ENCODE data around the gene RIMS1. TPM values are rescaled to one million over a fixed set of nuclear protein-coding genes. Genes with fewer than 3 reads are reported as not detected.

The RIMS1 gene
- total RNA-seq, 1 experiment from 2014 or later, result 1.1 TPM

- no peak for TF ChIP-seq TCF7 (CRISPR knock-in tag; IDR thresholded peaks at IDR 0.05; ENCODE audit: low read depth)
- no peak for TF ChIP-seq KAT7 (CRISPR knock-in tag; IDR thresholded peaks at IDR 0.05; ENCODE audit: borderline replicate concordance)
- TF ChIP-seq USF1 (CRISPR knock-in tag; IDR thresholded peaks at IDR 0.05), result no peak
- TF ChIP-seq NFATC4 (CRISPR knock-in tag; IDR thresholded peaks at IDR 0.05), result no peak
- no peak for TF ChIP-seq TEAD4 (CRISPR knock-in tag; IDR thresholded peaks at IDR 0.05)
- no peak for TF ChIP-seq SMAD4 (CRISPR knock-in tag; IDR thresholded peaks at IDR 0.05)
- TF ChIP-seq USF2 (CRISPR knock-in tag; IDR thresholded peaks at IDR 0.05), result no peak
These were observed 79.1 kb downstream of the RIMS1 start (continued) for GRCh38 chr6:71965404-71965803.

- H3K4me3 Mint-ChIP-seq, result no peak overlapping the region
- peaks cover 11% of the 10 kb centered on the region for H3K9me3 Mint-ChIP-seq
- ATAC-seq (no peak), DNase-seq (ENCODE audit: low spot score) (no peak)
- H3K36me3 Mint-ChIP-seq, result no peaks in the 10 kb centered on the region
- CTCF ChIA-PET, result no interaction called here
- TF ChIP-seq MLX (CRISPR knock-in tag; IDR thresholded peaks at IDR 0.05), result no peak
- no peak for TF ChIP-seq ATF1 (CRISPR knock-in tag; IDR thresholded peaks at IDR 0.05)
- no peak for TF ChIP-seq FOXP4 (CRISPR knock-in tag; IDR thresholded peaks at IDR 0.05)
- no peak for TF ChIP-seq ZNF232 (CRISPR knock-in tag; IDR thresholded peaks at IDR 0.05)
- TF ChIP-seq OVOL2 (CRISPR knock-in tag; IDR thresholded peaks at IDR 0.05; ENCODE audit: borderline replicate concordance), result no peak
- no peak for TF ChIP-seq ZNF416 (CRISPR knock-in tag; IDR thresholded peaks at IDR 0.05)
- TF ChIP-seq SMAD4 (CRISPR knock-in tag; IDR thresholded peaks at IDR 0.05), result no peak
- TF ChIP-seq RORB (CRISPR knock-in tag; IDR thresholded peaks at IDR 0.05), result no peak
- TF ChIP-seq CREM (CRISPR knock-in tag; IDR thresholded peaks at IDR 0.05), result no peak
- no peak for TF ChIP-seq ZBTB43 (CRISPR knock-in tag; IDR thresholded peaks at IDR 0.05)
- TF ChIP-seq GABPB1 (CRISPR knock-in tag; IDR thresholded peaks at IDR 0.05), result no peak
- TF ChIP-seq ZNF219 (CRISPR knock-in tag; IDR thresholded peaks at IDR 0.05; ENCODE audit: borderline replicate concordance), result no peak
- no peak for TF ChIP-seq PRRX2 (CRISPR knock-in tag; IDR thresholded peaks at IDR 0.05)
- no peak for TF ChIP-seq ZSCAN18 (CRISPR knock-in tag; IDR thresholded peaks at IDR 0.05)
- no peak for TF ChIP-seq E2F5 (CRISPR knock-in tag; IDR thresholded peaks at IDR 0.05)
- TF ChIP-seq ZNF425 (CRISPR knock-in tag; conservative IDR thresholded peaks at IDR 0.05), result no peak
- no peak for TF ChIP-seq SOX15 (CRISPR knock-in tag; IDR thresholded peaks at IDR 0.05)
- no peaks in the 10 kb centered on the region for H3K27me3 Mint-ChIP-seq (ENCODE audit: low read depth)
- POLR2A ChIA-PET, result no interaction called here
- no peak overlapping the region for H3K27ac Mint-ChIP-seq
- H3K4me1 Mint-ChIP-seq, result peaks cover 22% of the 10 kb centered on the region
These were observed 81.1 kb downstream of the RIMS1 start for GRCh38 chr6:71967436-71967835.

Measured in WTC11 (cell line).